Activated CD8-positive, alpha-beta memory T cell treated with anti-CD3 and anti-CD28 coated beads for 1 hour (primary cell): ENCODE data around the gene BCAR3.
"Not testable (repeated sequence)": the region's sequence is repeated elsewhere in the genome, so short reads cannot be mapped to it uniquely, and the experiment has no call there.

Experiments used
- DNase-seq, 2 donors: peaks; one replicate each; pipeline ENCODE4 v3.0.0-alpha.2; 2020; ENCODE audit warnings: low read depth in 1 of 2; ENCODE audit errors: extremely low read depth in 1 of 2

BCAR3 gene

DNA sequence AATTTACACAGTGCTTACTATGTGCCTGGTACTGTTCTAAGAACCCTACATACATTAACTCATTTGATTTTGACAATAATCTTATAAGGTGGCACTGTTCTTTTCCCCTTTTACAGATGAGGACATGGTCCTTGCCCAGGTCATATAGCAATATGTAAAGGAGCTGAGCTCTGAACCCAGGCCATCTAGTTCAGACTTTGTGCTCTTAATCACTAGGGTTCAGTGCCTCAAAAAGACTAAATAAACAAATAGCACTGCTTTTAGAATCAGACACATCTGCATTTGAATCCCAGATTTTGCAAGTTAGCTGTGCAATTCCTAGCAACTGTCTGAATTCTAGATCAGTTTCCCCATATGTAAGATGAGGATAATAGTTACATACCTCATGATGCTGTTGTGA lies 8.7 kb upstream of the BCAR3 start:
- DNase-seq: no peak

DNA sequence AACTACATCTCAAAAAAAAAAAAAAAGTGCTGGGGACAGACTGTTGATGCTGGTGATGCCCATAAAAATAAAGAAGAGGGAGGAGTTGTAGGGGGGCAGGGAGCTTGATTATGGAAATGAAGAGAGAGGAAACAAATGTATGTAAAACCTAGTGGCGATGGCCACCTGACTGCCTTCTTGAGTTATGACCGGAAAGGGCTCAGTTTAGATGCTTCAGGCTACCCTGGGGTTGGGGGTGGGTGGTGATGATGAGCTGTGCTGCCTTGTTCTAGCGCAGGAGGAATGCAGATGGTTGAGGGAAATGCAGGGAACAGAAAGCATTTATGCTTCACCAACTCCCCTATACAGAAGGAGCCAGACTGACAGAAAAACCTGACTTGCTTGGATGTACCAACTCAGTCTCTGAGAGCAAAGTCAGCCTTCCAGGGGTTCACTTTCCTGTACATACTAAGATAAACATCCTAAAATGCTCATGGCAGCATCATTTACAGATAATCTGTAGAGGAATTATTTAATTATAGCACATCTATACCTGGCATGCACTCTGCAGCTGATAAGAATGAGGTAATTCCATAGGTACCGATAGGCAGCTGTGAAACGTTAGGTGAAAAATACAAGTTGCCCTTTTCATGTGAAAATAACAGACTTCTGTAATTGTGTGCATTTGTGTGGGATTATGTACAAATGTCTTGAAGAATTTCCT lies 8.0 kb upstream of the BCAR3 start:
- DNase-seq: no peak

DNA sequence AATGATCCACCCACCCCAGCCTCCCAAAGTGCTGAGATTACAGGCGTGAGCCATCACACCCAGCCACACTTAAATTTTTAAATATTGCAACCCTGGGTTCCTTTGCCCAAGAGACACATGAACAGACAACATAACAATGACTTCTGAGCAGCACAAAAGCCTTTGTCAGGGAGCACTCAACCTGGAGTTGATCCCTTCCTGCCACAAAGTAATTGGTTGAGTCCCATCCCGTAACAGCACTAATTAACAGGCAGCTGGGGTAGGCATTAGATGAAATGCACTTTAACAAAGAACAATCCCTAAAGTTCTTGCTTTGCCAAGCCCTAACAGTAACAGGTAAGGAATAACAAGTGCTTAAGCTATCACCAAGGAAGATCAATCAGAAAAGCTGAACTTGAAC lies 5.9 kb upstream of the BCAR3 start:
- DNase-seq: no peak

DNA sequence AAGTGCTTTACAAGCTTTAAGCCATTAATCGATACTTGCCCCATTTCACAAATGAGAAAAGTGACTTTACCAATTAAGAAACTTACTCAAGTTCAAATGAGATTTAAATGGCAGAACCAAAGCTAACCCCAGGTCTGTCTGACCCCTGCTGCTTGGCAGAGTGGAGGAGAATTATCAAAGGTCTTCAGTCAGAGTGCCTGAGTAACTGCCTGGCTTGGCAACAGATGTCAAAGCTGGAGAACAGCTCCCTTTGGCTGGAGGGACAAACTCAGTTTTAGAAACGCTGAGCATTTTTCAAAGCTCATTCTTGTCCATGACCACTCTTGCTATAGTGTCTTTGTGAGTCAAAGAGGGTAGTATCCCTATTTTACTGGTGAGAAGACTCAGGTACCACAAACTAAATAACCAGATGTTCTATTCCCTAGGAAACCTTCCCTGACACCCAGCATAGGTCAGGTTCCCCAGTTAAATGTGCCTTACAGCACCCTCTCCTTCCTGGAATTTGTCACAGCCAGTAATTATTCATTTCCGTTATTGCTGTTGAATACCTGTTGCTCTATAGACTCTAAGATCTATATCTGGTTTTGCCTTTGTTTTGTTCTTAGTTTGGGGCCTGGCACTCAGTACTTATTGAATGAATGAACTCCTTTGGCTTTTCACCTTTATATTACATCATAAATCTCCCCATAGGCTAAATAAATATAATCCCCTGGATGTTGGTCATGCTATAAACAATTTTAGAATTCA lies 5.0 kb upstream of the BCAR3 start:
- DNase-seq: no peak

DNA sequence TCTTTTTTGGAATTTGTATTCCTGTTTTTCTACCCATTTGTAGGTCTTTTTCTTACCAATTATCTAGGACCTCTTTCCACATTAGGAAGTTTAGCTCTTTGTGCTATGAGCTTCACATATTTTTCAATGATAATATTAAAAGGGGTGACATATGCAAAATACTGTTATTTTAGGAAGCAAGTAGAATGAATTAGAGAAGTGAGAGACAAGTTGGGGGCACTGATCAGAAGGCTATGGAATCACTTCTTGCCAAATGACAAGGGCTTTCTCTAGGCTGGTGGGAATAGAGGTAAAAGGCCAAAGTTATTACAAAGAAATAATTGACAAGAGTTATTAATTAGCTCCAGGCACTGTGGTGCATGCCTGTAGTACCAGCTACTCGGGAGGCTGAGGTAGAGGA lies 4.3 kb upstream of the BCAR3 start:
- DNase-seq: no peak

DNA sequence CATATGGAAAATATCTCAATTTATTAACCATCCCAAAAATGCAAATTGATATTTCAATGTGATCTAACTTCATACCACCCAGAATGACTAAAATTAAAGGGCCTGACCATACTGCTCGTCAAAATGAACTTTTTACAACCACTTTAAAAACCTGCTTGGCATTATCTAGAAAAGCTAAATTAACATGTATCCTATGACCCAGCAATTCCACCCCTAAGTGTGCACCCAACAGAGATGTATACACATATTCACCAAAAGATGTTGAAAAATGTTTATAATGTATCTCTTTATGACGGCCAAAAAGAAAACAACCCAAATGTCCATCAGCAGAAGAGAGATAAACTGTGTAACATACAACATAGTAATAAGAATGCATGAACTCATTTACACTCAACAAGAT lies 1.6 kb upstream of the BCAR3 start:
- DNase-seq: no peak

DNA sequence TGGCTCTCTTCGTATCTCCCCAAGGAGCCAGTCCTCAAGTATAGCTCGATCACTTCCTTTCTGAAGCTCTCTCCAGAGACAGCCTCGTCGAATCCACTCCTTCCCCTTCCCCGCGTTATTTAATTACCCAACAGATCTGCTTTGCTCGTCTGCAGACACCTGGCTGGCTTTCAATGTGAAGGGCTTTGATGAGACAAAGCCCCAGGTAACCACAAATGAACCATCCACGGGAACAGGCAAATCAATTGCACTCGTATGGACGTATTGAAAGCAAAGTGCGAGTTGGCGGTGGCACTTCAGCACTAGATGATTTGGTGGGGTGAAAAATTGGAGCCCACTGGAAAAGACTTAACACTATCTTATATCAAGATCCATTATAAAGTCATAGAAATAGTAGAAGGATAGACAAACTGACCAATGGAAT lies 364 bp upstream of the BCAR3 start:
- DNase-seq: no peak

DNA sequence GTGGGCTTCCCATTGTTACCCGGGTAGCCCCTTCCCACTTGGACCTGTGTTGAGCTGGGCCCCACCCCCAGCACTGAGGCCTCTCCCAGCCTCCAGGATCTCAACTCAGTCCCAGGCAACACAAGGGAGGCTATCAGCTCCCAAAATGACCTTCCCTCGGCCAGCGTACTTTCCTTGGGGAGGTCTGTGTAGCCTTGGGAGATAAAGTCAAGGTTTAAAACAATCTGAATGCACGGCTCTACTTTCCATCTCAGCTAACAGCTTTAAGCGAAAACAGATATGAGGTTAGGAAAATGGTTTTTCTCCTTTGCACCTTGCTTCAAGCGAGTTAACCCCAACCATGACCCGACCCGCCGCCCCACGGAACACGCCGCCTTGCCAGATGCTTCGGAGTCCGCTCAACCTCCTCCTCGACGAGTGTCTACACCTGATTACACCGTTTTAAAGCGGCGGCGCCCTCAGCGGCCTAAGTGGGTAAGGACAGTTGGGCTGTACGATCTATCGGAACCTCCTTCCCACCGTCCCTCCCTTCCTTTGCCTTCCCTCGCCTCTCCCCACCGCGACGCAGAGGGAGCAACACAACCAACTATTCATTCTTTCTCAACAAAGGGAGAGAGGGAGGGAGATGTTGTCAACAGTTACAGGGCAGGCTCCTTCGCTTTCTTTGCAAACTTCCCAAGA lies 1.1 kb downstream of the BCAR3 start:
- DNase-seq: peak in 1 of 2 donors; percentile 22

DNA sequence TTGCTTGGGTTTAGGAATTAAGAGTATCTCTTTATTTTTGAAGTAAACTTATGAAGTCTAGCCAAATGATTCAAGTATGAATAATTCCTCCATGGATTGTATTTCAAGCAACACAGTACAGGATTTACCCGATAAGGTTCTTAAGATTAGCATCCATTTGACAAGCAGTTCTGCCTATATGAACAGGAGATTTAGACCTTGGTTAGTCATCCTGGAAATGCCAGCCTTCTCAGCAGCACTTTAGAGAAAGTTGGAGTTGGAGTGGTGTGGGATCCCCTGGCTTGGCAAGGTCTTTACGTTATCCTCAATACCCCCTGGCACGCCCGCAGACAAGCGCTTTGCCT lies 1.6 kb downstream of the BCAR3 start:
- no peak for DNase-seq

DNA sequence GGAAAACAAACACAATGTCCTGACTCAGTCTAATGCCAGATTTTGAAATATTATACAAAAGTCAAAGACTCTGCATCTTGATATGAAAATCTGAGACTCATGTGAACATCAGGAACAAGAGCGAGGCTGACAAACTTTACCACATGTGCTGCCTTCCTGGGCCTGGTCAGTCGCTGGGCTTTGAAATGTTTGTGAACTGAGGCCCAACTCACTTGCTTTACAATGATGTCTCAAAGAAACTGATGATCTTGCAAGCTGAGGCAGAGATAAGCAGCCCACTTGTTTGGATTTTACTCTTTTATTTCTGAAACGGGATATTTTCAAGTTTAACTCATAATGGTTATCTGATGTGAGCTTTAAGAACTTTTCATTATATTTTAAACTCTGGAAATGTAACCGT lies 2.1 kb downstream of the BCAR3 start:
- DNase-seq: no peak

DNA sequence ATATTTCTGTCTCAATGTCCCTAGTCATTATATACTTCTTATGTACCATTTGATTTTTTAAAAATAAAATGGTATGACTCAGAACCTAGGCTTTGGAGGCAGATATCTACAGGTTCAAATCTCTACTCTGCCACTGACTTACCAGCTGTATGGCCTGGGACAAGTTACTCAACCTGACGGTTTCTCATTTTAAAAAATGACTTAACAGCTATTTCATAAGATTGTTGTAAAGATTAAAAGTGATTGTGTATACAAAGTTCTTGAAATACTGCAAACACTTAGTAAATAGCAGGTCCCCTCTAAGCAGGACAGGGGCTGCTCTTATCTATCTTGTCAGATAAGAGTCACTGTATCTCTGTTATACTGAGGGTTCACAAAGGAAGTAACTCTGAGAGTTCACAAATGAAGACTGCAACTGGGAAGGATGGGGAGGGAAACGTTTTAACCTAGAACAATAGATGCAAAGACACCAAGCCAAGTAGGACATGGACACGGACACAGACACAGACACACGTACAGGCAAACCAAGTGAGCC lies 2.6 kb downstream of the BCAR3 start:
- no peak for DNase-seq

DNA sequence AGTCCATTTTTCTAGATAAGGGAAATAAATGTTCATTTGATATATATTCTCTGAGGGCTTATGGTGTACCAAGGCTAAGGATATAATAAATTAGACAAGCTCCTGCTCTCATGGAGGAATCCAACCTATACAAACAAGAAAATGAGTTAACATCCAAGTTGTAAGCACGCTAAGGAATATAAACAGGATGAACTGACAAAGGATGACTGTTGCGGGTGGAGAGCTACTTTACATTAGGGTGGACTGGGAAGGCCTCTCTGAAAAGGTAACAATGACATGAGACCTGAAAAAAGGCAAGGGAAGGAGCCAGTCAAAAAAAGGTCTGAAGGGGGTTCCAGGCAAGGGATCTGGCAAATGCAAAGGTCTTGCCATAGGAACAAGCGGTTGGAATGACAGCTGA lies 3.1 kb downstream of the BCAR3 start:
- no peak for DNase-seq

DNA sequence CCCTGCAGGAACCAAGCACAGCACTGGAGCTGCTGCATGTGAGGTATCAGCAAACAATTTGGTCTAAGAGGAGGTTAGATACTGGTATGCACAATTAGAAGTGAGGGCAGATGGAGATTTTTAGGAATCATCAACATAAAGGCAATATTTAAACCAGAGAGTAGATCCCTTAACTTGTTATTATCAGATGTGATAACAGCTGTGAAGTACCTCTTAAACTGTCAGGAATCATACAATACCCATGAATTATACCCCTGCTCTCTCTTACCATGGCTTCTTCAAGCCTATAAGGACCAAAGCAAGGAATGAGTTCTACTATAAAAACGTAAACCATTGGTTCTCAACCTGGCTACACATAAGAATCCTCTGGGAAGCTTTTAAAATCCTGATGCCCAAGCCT lies 3.9 kb downstream of the BCAR3 start:
- DNase-seq: no peak

DNA sequence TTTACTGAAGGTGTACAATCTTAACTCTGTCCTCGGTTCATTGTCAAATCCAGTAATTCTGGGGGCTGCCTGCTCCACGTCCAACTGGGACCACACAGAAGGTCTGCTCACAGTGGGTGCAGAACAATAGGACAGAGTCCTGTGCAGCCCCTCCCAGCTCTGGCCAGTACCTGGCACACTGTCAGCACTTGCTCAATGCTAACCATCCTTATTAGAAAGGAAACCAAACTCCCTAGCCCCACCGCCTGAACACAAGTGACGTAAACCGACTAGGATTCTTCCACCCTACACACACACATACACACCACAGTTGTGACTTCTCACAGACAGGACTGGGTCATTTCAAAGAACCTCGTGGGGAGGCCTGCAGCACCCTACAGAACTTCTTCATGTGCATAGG lies 5.2 kb downstream of the BCAR3 start:
- DNase-seq: no peak

DNA sequence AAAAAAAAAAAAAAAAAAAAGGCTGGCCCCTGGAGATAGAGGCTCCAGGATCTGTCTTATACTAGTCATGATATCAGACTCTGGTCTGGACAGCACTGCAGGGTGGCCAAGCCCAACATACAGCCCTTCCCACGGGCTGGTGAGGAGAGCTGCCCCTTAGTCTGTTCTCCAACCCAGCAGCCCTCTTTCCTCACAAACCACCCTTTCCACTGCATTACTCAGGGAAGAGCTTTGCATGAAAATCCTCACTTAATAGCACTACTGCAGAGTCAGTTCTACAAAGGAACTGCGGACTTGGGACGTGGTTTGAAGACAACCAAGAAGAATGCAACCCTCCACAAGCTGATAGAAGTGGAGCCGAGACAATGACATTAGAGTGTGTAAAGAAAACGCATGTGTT lies 5.7 kb downstream of the BCAR3 start:
- DNase-seq: no peak

DNA sequence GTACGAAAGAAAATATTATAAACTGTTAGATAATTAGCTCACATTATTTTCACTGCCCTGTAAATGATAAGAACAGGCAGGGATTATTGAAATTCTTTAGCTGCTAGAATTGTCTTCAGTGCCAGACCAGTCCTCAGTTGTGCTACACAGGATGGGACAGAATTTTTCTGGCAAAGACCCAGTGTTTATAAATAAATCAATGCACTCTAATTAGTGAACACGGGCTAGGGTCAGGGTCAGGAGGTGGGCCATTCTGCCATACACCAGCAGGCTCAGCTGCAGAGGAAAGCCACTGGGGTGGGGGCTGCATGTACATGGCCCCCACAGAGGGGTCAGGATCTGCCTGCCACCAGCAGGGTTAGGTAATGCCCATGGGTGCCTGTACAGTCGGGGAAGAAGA lies 6.4 kb downstream of the BCAR3 start:
- DNase-seq: no peak

DNA sequence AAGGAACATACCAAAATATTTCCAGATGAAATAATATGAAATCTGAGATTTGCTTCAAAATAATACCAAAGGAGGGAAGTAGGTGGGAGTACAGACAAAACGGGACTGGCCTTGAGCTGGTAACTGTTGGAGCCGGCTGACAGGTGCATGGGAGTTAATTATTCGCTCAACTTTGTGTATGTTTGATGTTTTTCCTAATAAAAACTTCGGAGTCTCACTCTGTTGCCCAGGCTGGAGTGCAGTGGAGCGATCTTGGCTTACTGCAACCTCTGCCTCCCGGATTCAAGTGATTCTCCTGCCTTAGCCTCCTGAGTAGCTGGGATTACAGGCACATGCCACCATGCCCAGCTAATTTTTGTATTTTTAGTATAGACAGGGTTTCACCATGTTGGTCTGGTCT lies 7.6 kb downstream of the BCAR3 start:
- not testable (repeated sequence) for DNase-seq

DNA sequence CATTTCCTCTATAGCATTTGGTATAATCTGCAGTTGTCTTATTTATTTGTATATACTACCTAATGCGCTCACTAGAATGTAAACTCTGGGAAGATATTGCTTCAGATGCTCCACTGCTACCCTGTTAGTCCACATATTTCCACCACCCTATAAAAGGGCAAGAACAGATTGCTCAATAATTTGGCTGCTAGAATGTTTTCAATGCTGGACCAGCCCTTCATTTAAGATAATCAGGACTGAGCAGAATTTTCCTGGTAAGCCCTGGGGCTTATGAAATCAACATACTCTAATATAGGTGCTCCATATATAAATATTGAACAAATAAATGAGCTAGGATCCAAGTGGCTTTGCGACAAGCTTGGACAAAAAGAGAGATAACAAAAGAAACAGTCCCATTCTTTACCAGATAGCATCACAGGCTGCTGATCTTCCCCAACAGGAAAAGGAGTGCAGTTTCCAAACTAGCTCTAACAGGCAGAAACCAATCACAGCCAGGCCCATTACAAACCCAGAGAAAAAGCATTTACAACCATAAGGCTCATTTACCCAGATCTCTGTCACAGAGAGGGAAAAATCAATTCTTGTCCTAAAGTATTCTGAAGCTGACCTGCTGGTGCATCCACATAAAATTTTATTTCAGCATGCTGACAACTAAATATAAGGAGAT lies 8.3 kb downstream of the BCAR3 start:
- no peak for DNase-seq

DNA sequence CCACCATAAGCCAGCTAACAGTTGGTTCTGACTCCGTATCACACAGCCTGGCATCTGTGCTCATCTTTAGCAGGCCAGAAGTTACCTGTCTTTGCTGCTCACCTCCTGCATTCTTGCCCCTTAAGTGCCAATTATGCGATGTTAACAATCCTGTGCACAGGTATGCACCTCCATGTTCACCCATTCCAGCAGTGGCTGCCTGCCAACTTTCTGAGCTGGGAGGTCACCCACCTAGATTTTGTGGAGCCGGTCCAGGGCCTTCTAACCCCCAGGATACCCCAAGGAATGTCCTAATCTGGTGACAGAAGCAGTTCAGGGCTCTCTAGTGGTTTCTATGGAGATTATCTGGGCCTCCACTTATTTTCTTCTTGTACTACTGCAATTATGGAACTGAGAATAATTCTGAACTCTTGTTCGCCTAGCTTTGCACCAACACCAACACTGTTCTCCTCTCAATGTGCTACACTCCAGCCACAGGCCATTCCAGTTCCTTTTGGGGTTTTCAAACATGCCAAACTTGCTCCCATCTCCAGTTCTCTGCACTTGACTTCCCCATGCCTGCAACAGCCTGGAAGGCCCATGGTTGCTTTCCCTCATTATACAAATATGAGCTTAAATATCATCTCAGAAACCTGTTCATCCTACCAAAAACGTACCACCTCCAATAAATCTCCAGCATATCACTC lies 9.0 kb downstream of the BCAR3 start:
- no peak for DNase-seq

DNA sequence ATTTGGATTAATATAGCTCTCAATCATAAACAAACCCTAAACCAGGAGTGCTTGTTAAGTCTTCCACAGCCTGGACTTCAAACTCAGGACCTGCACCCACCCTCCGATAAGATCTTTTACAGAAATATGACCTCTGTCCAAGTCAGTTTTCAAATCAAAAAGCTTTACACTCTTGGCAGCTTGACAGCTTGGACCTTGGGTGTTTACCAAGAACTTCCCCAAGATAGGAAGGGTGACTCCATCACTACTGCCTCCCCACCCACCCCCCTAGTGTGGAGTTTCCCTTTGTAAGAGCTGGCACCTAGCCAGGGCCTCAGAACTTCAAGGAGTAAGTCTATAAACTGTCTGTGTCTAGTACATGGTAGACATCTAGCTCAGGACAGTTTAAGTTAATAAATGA lies 9.6 kb downstream of the BCAR3 start:
- DNase-seq: no peak

DNA sequence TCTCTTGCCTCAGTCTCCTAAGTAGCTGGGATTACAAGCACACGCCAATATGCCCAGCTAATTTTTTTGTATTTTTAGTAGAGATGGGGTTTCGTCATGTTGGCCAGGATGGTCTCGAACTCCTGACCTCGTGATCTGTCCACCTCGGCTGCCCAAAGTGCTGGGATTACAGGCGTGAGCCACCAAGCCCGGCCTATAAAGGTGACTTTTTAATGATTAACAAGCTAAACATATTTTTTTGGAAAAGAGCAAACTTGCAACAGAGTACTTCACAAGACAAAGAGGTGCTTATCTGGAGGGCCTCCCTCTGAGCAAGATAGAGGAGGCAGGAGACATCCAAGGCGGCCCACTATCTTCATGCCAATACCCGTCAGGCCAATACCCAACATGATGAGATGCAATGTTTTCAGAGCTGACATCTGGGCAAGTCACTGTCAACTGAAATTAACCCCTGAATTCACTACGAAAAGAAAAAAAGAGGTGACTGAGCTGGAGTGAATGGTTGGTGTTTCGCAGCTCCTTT lies 10.5 kb downstream of the BCAR3 start:
- no peak for DNase-seq
